ENCODE data around the gene ROPN1. TPM values are rescaled to one million over a fixed set of nuclear protein-coding genes. Genes with fewer than 3 reads are reported as not detected.
"Not testable (repeated sequence)": the region's sequence is repeated elsewhere in the genome, so short reads cannot be mapped to it uniquely, and the experiment has no call there.

The ROPN1 gene
- total RNA-seq, 1 donor, result not detected

DNA sequence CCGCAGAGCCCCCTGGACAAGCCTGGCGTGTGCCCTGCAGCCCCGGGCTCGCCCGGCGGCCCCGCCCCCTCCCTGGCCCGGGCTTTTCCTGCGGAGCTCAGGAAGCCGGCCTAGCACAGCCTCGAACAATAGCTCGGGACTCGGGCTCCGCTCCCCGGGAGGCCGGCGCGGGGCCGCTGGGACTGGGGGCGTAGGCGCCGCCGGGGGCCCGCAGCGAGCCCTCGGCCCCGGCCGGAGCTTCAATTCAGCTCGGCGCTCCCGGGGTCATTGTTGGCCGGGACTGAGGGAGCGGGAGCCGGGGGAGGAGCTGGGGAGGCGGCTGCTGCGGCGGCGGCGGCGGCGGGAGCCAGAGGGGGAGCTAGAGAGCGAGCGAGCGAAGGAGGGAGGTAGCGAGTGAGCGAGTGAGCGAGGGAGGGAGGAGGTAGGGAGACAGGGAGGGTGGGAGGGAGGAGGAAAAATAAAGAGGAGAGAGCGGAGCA is 41.0 kb upstream of the ROPN1 start:
- H3K27ac ChIP-seq (ENCODE audit: low read depth, low read length), result no peak overlapping the region
- peak; percentile 100 for DNase-seq (ENCODE audit: insufficient read length, low spot score, missing footprints)
- no peaks in the 10 kb centered on the region for H3K79me2 ChIP-seq (ENCODE audit: insufficient read depth, low read length)
- no peaks in the 10 kb centered on the region for H3K9me3 ChIP-seq (ENCODE audit: low read depth, low read length)
- peak overlapping the region; percentile 95 for H3K4me2 ChIP-seq (ENCODE audit: insufficient read depth, low read length)
- H3K36me3 ChIP-seq (ENCODE audit: insufficient read depth, low read length), result no peaks in the 10 kb centered on the region
- H3K4me1 ChIP-seq (ENCODE audit: insufficient read depth, low read length), result peaks cover 11% of the 10 kb centered on the region
- peaks cover 80% of the 10 kb centered on the region for H3K27me3 ChIP-seq (ENCODE audit: insufficient read depth, low read length)
- peak overlapping the region; percentile 93 for H2AFZ ChIP-seq (ENCODE audit: low read length)
- TF ChIP-seq, protein P1, sequence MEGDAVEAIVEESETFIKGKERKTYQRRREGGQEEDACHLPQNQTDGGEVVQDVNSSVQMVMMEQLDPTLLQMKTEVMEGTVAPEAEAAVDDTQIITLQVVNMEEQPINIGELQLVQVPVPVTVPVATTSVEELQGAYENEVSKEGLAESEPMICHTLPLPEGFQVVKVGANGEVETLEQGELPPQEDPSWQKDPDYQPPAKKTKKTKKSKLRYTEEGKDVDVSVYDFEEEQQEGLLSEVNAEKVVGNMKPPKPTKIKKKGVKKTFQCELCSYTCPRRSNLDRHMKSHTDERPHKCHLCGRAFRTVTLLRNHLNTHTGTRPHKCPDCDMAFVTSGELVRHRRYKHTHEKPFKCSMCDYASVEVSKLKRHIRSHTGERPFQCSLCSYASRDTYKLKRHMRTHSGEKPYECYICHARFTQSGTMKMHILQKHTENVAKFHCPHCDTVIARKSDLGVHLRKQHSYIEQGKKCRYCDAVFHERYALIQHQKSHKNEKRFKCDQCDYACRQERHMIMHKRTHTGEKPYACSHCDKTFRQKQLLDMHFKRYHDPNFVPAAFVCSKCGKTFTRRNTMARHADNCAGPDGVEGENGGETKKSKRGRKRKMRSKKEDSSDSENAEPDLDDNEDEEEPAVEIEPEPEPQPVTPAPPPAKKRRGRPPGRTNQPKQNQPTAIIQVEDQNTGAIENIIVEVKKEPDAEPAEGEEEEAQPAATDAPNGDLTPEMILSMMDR (IDR thresholded peaks at IDR 0.05; ENCODE audit: extremely low read depth, low read depth, low read length), result peak; percentile 30
- no peaks in the 10 kb centered on the region for H4K20me1 ChIP-seq (ENCODE audit: insufficient read depth, low read length)
- peak overlapping the region; percentile 78 for H3K4me3 ChIP-seq (ENCODE audit: insufficient read depth, low read length)

DNA sequence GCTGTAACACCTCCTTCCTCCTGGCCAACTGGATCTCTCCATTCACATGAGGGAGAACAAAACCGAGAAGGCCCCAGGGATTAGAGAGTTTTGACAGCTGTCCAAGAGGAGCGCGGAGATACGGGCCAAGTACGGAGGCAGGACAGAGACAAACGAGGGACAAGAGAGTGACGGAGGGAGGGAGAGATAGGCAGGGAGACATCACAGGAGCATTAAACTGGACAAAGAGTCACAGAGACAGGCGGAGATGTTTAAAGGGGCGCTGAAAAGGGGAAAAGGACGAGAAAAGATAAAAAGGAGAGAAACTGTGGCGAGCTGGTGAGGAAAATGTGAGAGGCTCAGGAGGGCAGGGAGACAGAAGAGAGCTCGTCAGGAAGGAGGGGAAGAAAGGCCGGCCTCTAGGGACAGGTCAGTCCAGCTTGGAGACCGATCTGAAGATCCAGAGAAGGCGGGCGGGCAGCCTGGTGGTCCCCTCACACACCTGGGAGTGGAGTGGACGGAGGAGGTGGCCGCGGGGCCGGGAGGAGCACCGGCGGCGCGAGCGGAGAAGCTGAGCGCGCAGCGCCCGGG is 40.5 kb upstream of the ROPN1 start:
- TF ChIP-seq, protein P1 (IDR thresholded peaks at IDR 0.05; ENCODE audit: extremely low read depth, low read depth, low read length), result no peak
- Histone ChIP-seq H2AFZ (ENCODE audit: low read length) (peak overlapping the region; percentile 93), H4K20me1 (ENCODE audit: insufficient read depth, low read length) (no peaks in the 10 kb centered on the region), H3K9me3 (ENCODE audit: low read depth, low read length) (no peaks in the 10 kb centered on the region), H3K36me3 (ENCODE audit: insufficient read depth, low read length) (no peaks in the 10 kb centered on the region), H3K79me2 (ENCODE audit: insufficient read depth, low read length) (no peaks in the 10 kb centered on the region), H3K4me2 (ENCODE audit: insufficient read depth, low read length) (peak overlapping the region; percentile 95), H3K27me3 (ENCODE audit: insufficient read depth, low read length) (peaks cover 80% of the 10 kb centered on the region), H3K4me1 (ENCODE audit: insufficient read depth, low read length) (peaks cover 11% of the 10 kb centered on the region), H3K27ac (ENCODE audit: low read depth, low read length) (no peak overlapping the region), H3K4me3 (ENCODE audit: insufficient read depth, low read length) (peak overlapping the region; percentile 78)
- no peak for DNase-seq (ENCODE audit: insufficient read length, low spot score, missing footprints)

DNA sequence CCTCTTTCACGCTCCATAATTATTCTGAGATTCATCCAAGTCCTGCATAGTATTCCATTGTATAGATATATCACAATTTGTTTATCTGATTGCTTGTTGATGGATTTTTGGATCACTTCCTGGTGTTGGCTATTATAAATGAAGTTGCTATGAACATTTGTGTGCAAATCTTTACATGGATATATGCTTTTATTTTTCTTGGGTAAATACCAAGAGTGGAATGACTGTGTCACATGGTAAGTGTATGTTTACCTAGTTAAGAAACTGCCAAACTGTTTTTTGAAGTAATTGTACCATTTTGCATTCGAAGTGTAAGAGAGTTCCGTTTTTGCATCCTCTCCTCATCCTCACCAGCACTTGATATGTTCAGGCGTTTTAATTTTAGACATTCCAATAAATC is 34.6 kb upstream of the ROPN1 start:
- no peak overlapping the region for H3K4me3 ChIP-seq (ENCODE audit: insufficient read depth, low read length)
- no peak overlapping the region for H3K27ac ChIP-seq (ENCODE audit: low read depth, low read length)
- no peaks in the 10 kb centered on the region for H3K9me3 ChIP-seq (ENCODE audit: low read depth, low read length)
- H3K79me2 ChIP-seq (ENCODE audit: insufficient read depth, low read length), result no peaks in the 10 kb centered on the region
- H4K20me1 ChIP-seq (ENCODE audit: insufficient read depth, low read length), result no peaks in the 10 kb centered on the region
- TF ChIP-seq, protein P1 (IDR thresholded peaks at IDR 0.05; ENCODE audit: extremely low read depth, low read depth, low read length), result no peak
- no peak overlapping the region for H3K4me2 ChIP-seq (ENCODE audit: insufficient read depth, low read length)
- H2AFZ ChIP-seq (ENCODE audit: low read length), result no peak overlapping the region
- H3K4me1 ChIP-seq (ENCODE audit: insufficient read depth, low read length), result no peaks in the 10 kb centered on the region
- no peak for DNase-seq (ENCODE audit: insufficient read length, low spot score, missing footprints)
- peaks cover 53% of the 10 kb centered on the region for H3K27me3 ChIP-seq (ENCODE audit: insufficient read depth, low read length)
- no peaks in the 10 kb centered on the region for H3K36me3 ChIP-seq (ENCODE audit: insufficient read depth, low read length)

DNA sequence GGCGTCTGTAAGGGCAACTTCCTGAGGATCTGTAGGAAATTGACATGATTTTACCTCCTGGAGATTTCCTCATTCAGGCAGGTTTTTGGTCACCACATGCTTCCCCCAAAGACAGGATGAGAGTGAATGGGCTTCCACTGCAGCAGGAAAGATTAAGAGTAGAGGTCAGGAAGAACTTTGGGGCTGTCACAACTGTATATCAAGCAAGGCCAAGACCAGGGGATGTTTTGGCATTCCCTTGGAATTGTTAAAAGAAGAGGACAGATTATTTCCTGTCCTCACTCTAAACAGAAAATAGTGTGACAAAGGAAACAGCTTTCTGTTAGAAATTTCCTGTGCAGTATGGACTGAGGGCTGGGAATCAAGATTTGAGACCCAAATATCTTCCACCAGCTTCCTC is 31.6 kb upstream of the ROPN1 start:
- not testable (repeated sequence) for H3K4me2 ChIP-seq (ENCODE audit: insufficient read depth, low read length); H3K4me3 ChIP-seq (ENCODE audit: insufficient read depth, low read length); H2AFZ ChIP-seq (ENCODE audit: low read length); H3K4me1 ChIP-seq (ENCODE audit: insufficient read depth, low read length); H3K9me3 ChIP-seq (ENCODE audit: low read depth, low read length); H3K36me3 ChIP-seq (ENCODE audit: insufficient read depth, low read length); H4K20me1 ChIP-seq (ENCODE audit: insufficient read depth, low read length); H3K79me2 ChIP-seq (ENCODE audit: insufficient read depth, low read length); H3K27ac ChIP-seq (ENCODE audit: low read depth, low read length)
- DNase-seq (ENCODE audit: insufficient read length, low spot score, missing footprints), result peak; percentile 37
- H3K27me3 ChIP-seq (ENCODE audit: insufficient read depth, low read length), result peaks cover 42% of the 10 kb centered on the region
